Measurements from ENCODE around the gene GPR161.

DNA sequence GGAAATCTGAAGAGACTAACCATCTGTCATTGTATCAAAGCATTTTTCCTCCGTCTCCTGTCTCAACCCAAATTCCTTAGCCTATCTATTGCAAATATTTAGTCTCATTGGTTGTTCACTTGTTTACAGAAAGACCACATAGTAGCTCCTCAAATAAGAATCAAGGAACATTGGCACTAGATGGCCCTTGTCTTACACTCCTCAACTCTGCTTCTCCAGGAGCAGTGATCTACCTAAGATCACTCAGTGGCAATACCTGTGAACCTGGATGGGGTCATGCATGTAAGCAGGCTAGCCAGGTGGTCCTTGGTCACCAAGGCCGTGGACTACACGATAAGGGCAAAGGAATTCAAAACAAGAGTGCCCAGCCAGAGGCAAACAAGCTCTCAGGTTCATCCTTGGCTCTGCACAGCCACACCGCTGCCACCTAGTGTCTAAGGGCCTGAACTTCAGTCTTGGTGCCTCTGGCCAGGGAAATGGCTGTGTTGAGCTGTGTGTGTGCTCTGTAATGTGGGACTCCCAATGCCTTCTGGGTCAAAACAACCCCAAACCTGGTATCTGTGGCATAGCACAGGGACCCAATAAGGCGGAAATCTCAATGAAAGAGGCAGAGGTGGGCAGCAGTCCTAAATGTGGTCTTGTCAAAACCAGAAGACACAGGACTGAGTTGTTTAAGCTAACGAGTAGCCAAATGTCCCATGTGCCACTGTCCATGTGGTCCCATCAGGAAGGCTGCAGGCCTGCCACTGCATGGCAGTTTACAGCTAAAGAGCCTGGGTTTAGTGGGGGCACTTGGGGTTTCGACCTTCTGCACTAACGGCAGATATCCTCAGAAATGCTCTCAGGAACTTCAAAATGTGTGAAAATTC, 54.5 kb downstream of the GPR161 start:
- TF ChIP-seq, protein P1, sequence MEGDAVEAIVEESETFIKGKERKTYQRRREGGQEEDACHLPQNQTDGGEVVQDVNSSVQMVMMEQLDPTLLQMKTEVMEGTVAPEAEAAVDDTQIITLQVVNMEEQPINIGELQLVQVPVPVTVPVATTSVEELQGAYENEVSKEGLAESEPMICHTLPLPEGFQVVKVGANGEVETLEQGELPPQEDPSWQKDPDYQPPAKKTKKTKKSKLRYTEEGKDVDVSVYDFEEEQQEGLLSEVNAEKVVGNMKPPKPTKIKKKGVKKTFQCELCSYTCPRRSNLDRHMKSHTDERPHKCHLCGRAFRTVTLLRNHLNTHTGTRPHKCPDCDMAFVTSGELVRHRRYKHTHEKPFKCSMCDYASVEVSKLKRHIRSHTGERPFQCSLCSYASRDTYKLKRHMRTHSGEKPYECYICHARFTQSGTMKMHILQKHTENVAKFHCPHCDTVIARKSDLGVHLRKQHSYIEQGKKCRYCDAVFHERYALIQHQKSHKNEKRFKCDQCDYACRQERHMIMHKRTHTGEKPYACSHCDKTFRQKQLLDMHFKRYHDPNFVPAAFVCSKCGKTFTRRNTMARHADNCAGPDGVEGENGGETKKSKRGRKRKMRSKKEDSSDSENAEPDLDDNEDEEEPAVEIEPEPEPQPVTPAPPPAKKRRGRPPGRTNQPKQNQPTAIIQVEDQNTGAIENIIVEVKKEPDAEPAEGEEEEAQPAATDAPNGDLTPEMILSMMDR (optimal IDR thresholded peaks at IDR 0.05 in 1 of 3, IDR thresholded peaks at IDR 0.05 in 1 of 3, conservative IDR thresholded peaks at IDR 0.05 in 1 of 3; ENCODE audit: extremely low read depth in 1 of 3, insufficient read depth in 2 of 3, low read length in 3 of 3) = peak; percentile 94 to 96 (median 96)
- no peak for TF ChIP-seq EZH2 (IDR thresholded peaks at IDR 0.05; ENCODE audit: low read length)
